Endothelial cell of umbilical vein (primary cell): Measurements from ENCODE around the gene CFAP61. TPM values are rescaled to one million over a fixed set of nuclear protein-coding genes. Genes with fewer than 3 reads are reported as not detected.

Experiments used
- BruUV-seq: library from RNA; stranded (reverse); fragments of 400-500 nt; replicated peaks from 2 replicates; lab custom pipeline; 2021; lab: Mats Ljungman, UMichigan
- CTCF ChIA-PET: fragments of 300-600, 350-600 bp; sonication (Branson Sonifier 250); formaldehyde crosslinking; loops from one replicate; lab custom pipeline; 2021; ENCODE audit warnings: antibody characterized with exemption, inconsistent platforms; lab: Charles Lee
- POLR2A ChIA-PET: fragments of 300-600, 350-600 bp; sonication (Branson Sonifier 250); formaldehyde crosslinking; loops from one replicate; lab custom pipeline; 2021; ENCODE audit warnings: antibody characterized with exemption, inconsistent platforms; lab: Charles Lee
- DNase-seq: peaks from one replicate; pipeline ENCODE4 v3.0.0-alpha.2; 2011; ENCODE audit warnings: low read depth, low spot score
- FAIRE-seq: peaks from 2 replicates; lab custom pipeline; 2011; peaks lifted over from hg19 to GRCh38; lab: Jason Lieb, UNC
- H2AFZ ChIP-seq: 2 replicates; pipeline ENCODE4 v1.6.0; 2012; ENCODE audit warnings: low read depth, low read length, control low read depth, inconsistent platforms
- H3K27ac ChIP-seq: 2 replicates; pipeline ENCODE4 v1.5.1; 2011; ENCODE audit warnings: low read depth, mild to moderate bottlenecking, control low read depth, low read length, moderate library complexity; ENCODE audit not compliant: insufficient read depth
- H3K27me3 ChIP-seq, 2 experiments: 2 replicates each; pipeline versions ENCODE4 v1.6.0 to v1.6.1; 2011; ENCODE audit warnings: low read length in 2 of 2, mixed read lengths in 1 of 2; ENCODE audit not compliant: control insufficient read depth in 2 of 2, insufficient read depth in 2 of 2
- H3K36me3 ChIP-seq, 2 experiments: 2 replicates in 1 of 2; 3 replicates in 1 of 2; pipeline ENCODE4 v1.5.1; 2011; ENCODE audit warnings: low read length in 2 of 2, mild to moderate bottlenecking in 1 of 2, moderate library complexity in 1 of 2; ENCODE audit not compliant: control insufficient read depth in 2 of 2, insufficient read depth in 2 of 2; ENCODE audit errors: extremely low read depth in 1 of 2
- H3K4me1 ChIP-seq: 3 replicates; pipeline ENCODE4 v1.5.1; 2011; ENCODE audit warnings: mild to moderate bottlenecking, low read length; ENCODE audit not compliant: control insufficient read depth, insufficient read depth; ENCODE audit errors: extremely low read depth
- H3K4me2 ChIP-seq: 2 replicates; pipeline ENCODE4 v1.6.1; 2011; ENCODE audit warnings: low read length, control low read depth, mixed read lengths; ENCODE audit not compliant: insufficient read depth
- H3K4me3 ChIP-seq, 3 experiments: fragments of 200-600 bp in 1 of 3; sonication (generic), shearing (Covaris generic) in 1 of 3; replicated peaks in 1 of 3; 2 replicates each; pipeline ENCODE4 v1.5.1; 2011 to 2016; ENCODE audit warnings: control low read depth in 3 of 3, low read length in 3 of 3, mild to moderate bottlenecking in 2 of 3, inconsistent platforms in 1 of 3, low read depth in 1 of 3, moderate library complexity in 1 of 3; ENCODE audit not compliant: insufficient read depth in 1 of 3
- H3K79me2 ChIP-seq: 2 replicates; pipeline ENCODE4 v1.6.0; 2012; ENCODE audit warnings: low read length, inconsistent platforms; ENCODE audit not compliant: control insufficient read depth, insufficient read depth
- H3K9ac ChIP-seq: replicated peaks from 2 replicates; pipeline ENCODE3; 2011; ENCODE audit warnings: low read length, control low read depth; ENCODE audit not compliant: insufficient read depth; ENCODE audit errors: extremely low read depth
- H3K9me1 ChIP-seq: replicated peaks from 3 replicates; pipeline ENCODE4 v1.6.0; 2011; ENCODE audit warnings: mild to moderate bottlenecking, low read length; ENCODE audit not compliant: control insufficient read depth, insufficient read depth; ENCODE audit errors: extremely low read depth
- H3K9me3 ChIP-seq: replicated peaks from 2 replicates; pipeline ENCODE4 v1.5.1; 2012; ENCODE audit warnings: low read length, inconsistent platforms; ENCODE audit not compliant: control insufficient read depth, insufficient read depth
- H4K20me1 ChIP-seq: replicated peaks from 2 replicates; pipeline ENCODE3; 2011; ENCODE audit warnings: mild to moderate bottlenecking, low read length; ENCODE audit not compliant: control insufficient read depth, insufficient read depth; ENCODE audit errors: extremely low read depth
- CTCF ChIP-seq, 2 donors: IDR thresholded peaks; 1 replicate in 1 of 2; 2 replicates in 1 of 2; pipeline ENCODE4 v1.5.1; 2011; ENCODE audit warnings: low read length in 2 of 2, mild to moderate bottlenecking in 2 of 2, moderate library complexity in 2 of 2, control low read depth in 1 of 2, inconsistent platforms in 1 of 2, low read depth in 1 of 2; ENCODE audit not compliant: insufficient read depth in 1 of 2; ENCODE audit errors: extremely low read depth in 1 of 2
- EZH2 ChIP-seq: IDR thresholded peaks from 2 replicates; pipeline ENCODE4 v1.6.1; 2012; ENCODE audit warnings: borderline replicate concordance, low read depth, mild to moderate bottlenecking, moderate library complexity, low read length, inconsistent platforms; ENCODE audit not compliant: severe bottlenecking
- FOS ChIP-seq: IDR thresholded peaks from 2 replicates; pipeline ENCODE4 v1.6.1; 2011; ENCODE audit warnings: mild to moderate bottlenecking, low read length, moderate library complexity, borderline replicate concordance; ENCODE audit not compliant: insufficient read depth
- GATA2 ChIP-seq: IDR thresholded peaks from 2 replicates; pipeline ENCODE4 v1.7.0; 2011; ENCODE audit warnings: low read depth, mild to moderate bottlenecking, moderate library complexity, mixed read lengths, low read length; ENCODE audit not compliant: insufficient read length, insufficient read depth
- JUN ChIP-seq: IDR thresholded peaks from 2 replicates; pipeline ENCODE4 v1.6.1; 2011; ENCODE audit warnings: borderline replicate concordance, low read depth; ENCODE audit not compliant: insufficient read length, insufficient read depth
- MAX ChIP-seq: IDR thresholded peaks from 2 replicates; pipeline ENCODE4 v1.6.1; 2011; ENCODE audit not compliant: insufficient read depth, insufficient read length
- MYC ChIP-seq: IDR thresholded peaks from one replicate; pipeline ENCODE4 v1.6.1; 2011; ENCODE audit warnings: mild to moderate bottlenecking, low read depth, low read length
- POLR2A ChIP-seq: IDR thresholded peaks from 2 replicates; pipeline ENCODE4 v1.6.1; 2012; ENCODE audit warnings: low read depth, mild to moderate bottlenecking, control low read depth, low read length
- POLR2AphosphoS5 ChIP-seq: IDR thresholded peaks from 2 replicates; pipeline ENCODE4 v1.6.1; 2012; ENCODE audit warnings: low read depth, mild to moderate bottlenecking, control low read depth, low read length, moderate library complexity; ENCODE audit not compliant: insufficient read depth
- dilution Hi-C: fragments of 300-500 bp; cut with MboI; formaldehyde crosslinking; loops from one replicate; pipeline ENCODE4 v1.15.0; 2019; ENCODE audit warnings: low sequenced_read_pairs; ENCODE audit not compliant: extremely low pct_ligation_motif_present
- intact Hi-C: fragments of 100-400 bp; cut with micrococcal nuclease; formaldehyde crosslinking; loops from one replicate; pipeline ENCODE4 v1.10.0; 2022
- polyA plus RNA-seq, 4 experiments: library from polyadenylated mRNA; depleted of rRNA in 3 of 4; stranded (reverse) in 3 of 4; unstranded in 1 of 4; fragments of >200 nt; gene quantifications; 2 replicates each; pipeline versions ENCODE4 v1.2.1 to v1.2.3, GENCODE V29; 2011 to 2012; ENCODE audit warnings: missing spikeins in 1 of 4
- total RNA-seq: library from RNA; stranded (reverse); gene quantifications from 2 replicates; pipeline ENCODE4 v1.2.3, GENCODE V29; 2021

The CFAP61 gene
- total and polyA plus RNA-seq, 2 donors (not counting 3 experiments of a cell fraction or from before 2014, with no cell fraction given) = not detected

- Histone ChIP-seq H3K9me3 (no peaks in the 10 kb centered on the region), H3K9me1 (no peaks in the 10 kb centered on the region), H3K36me3 (no peaks in the 10 kb centered on the region), H3K4me1 (no peaks in the 10 kb centered on the region), H4K20me1 (no peaks in the 10 kb centered on the region), H3K27me3 (peaks cover 0 to 2% of the 10 kb centered on the region in 2 experiments), H3K4me2 (no peak overlapping the region), H3K4me3 (no peak overlapping the region), H3K79me2 (no peaks in the 10 kb centered on the region), H2AFZ (no peak overlapping the region), H3K27ac (no peak overlapping the region), H3K9ac (no peak overlapping the region)
- TF ChIP-seq POLR2A = no peak
- no TSS peak for BruUV-seq
- no peak for FAIRE-seq
- POLR2A ChIA-PET = no interaction called here
- dilution Hi-C loops (no loop called here), intact Hi-C loops (loop anchor here (10.0 kb wide), 1 partner anchor 72 kb away; no protein-coding TSS in a partner anchor)
- CTCF ChIA-PET = no interaction called here
- DNase-seq = no peak
Observed at GRCh38 chr20:20092827-20093226, 40.5 kb downstream of the CFAP61 start.

GRCh38 chr20:20094410-20094809 lies 42.1 kb downstream of the CFAP61 start:
- no peak overlapping the region for H3K4me2 ChIP-seq
- intact Hi-C loops = loop anchor here (10.0 kb wide), 1 partner anchor 70 kb away; no protein-coding TSS in a partner anchor
- no peaks in the 10 kb centered on the region for H3K9me3 ChIP-seq
- H3K9ac ChIP-seq = no peak overlapping the region
- H2AFZ ChIP-seq = no peak overlapping the region
- H3K79me2 ChIP-seq = no peaks in the 10 kb centered on the region
- H3K27me3 ChIP-seq = peaks cover 0 to 2% of the 10 kb centered on the region in 2 experiments
- TF ChIP-seq MYC = no peak
- no peak for TF ChIP-seq GATA2
- TF ChIP-seq CTCF (IDR thresholded peaks at IDR 0.05; ENCODE audit: extremely low read depth in 1 of 2, insufficient read depth in 1 of 2, low read depth in 1 of 2, low read length in 2 of 2) = no peak
- TF ChIP-seq JUN = no peak
- TF ChIP-seq MAX = no peak
- no peak for TF ChIP-seq POLR2A
- no peak for TF ChIP-seq EZH2
- TF ChIP-seq FOS = no peak
- TF ChIP-seq POLR2AphosphoS5 = no peak
- DNase-seq (no peak), FAIRE-seq (no peak)
- ChIA-PET POLR2A (no interaction called here), CTCF (no interaction called here)
- no peaks in the 10 kb centered on the region for H3K9me1 ChIP-seq
- H3K27ac ChIP-seq = no peak overlapping the region
- no TSS peak for BruUV-seq
- no peaks in the 10 kb centered on the region for H3K4me1 ChIP-seq
- H3K36me3 ChIP-seq = no peaks in the 10 kb centered on the region
- dilution Hi-C loops = no loop called here
- no peaks in the 10 kb centered on the region for H4K20me1 ChIP-seq
- no peak overlapping the region for H3K4me3 ChIP-seq
